HG03575 (cell line): Measurements from ENCODE around the gene EML1.

ENCODE experiments used
- ATAC-seq: cut with Tn5 transposase; IDR thresholded peaks from one replicate; pipeline ENCODE4 v1.9.1; 2021; ENCODE audit not compliant: unreplicated experiment, insufficient number of reproducible peaks, low FRiP score; ENCODE audit errors: extremely low read depth

Gene EML1

GRCh38 chr14:99880651-99881420 lies 87.6 kb downstream of the EML1 start:
- ATAC-seq: no peak

- ATAC-seq: no peak
Observed at GRCh38 chr14:99883866-99884650, 90.8 kb downstream of the EML1 start.

- ATAC-seq: no peak
Observed at GRCh38 chr14:99884834-99885648, 91.8 kb downstream of the EML1 start.

- no peak for ATAC-seq
Observed at GRCh38 chr14:99885649-99885958, 92.4 kb downstream of the EML1 start.

GRCh38 chr14:99887407-99887806 lies 94.2 kb downstream of the EML1 start:
- no peak for ATAC-seq

- no peak for ATAC-seq
Observed at GRCh38 chr14:99888149-99888548, 94.9 kb downstream of the EML1 start.

GRCh38 chr14:99889268-99889667 lies 96.1 kb downstream of the EML1 start:
- ATAC-seq: no peak

- ATAC-seq: no peak
Observed at GRCh38 chr14:99891266-99891665, 98.1 kb downstream of the EML1 start.

- no peak for ATAC-seq
Observed at GRCh38 chr14:99891900-99892299, 98.7 kb downstream of the EML1 start.

GRCh38 chr14:99892406-99892805 lies 99.2 kb downstream of the EML1 start:
- ATAC-seq: no peak

GRCh38 chr14:99896361-99896760 lies 103.1 kb downstream of the EML1 start:
- no peak for ATAC-seq

- ATAC-seq: no peak
Observed at GRCh38 chr14:99899578-99900178, 106.5 kb downstream of the EML1 start.

- ATAC-seq: no peak
Observed at GRCh38 chr14:99902925-99903324, 109.7 kb downstream of the EML1 start.

GRCh38 chr14:99904506-99904905 lies 111.3 kb downstream of the EML1 start:
- no peak for ATAC-seq

- ATAC-seq: no peak
Observed at GRCh38 chr14:99905121-99905520, 111.9 kb downstream of the EML1 start.

- ATAC-seq: no peak
Observed at GRCh38 chr14:99907761-99908652, 114.8 kb downstream of the EML1 start.

- ATAC-seq: no peak
Observed at GRCh38 chr14:99908653-99909250, 115.5 kb downstream of the EML1 start.

- no peak for ATAC-seq
Observed at GRCh38 chr14:99909513-99910064, 116.4 kb downstream of the EML1 start.
